ENCODE results near the gene OPRL1.

OPRL1 gene

DNA sequence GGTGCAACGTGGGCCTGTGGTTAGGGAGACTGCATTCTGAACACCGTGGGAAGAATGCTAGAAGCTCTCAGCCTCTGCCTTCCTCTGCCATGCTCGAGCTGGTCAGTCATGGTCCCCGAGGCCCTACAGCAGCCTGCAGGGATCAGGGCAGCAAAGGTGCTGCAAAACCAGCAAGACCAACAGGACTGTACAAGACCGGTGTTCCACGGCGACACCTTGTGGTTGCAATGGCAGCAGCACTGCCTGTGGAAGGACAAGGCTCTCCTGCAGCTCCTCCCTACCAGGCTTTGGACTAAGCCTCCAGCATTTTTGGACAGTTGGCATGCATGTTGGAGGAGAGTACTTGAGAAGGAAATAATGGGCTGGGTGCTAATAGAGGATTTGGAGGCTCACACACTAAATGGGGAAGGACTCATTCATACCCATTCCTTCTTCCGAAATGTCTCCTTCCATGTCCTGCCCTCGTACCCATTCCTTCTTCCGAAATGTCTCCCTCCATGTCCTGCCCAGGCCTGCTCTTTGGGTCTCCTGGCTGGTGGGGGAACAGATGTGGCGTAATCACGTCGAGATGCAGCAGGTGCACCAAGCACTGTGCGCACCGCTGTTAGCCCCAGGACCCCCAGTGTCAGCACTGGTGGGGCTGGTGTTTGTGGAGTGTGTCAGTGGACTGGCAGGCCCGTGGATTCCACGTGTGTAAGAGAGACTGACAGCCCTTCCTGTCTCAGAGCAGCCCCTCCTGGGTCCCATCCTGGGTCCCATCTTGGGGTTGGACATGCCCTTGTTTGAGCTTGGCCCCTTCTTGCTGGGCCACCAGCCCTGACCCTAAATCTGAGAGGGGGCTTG, 65.8 kb downstream of the OPRL1 start:
- Histone ChIP-seq H3K27me3 (ENCODE audit: insufficient read depth, low read length) (no peaks in the 10 kb centered on the region), H3K9me3 (ENCODE audit: low read length) (peaks cover 6% of the 10 kb centered on the region), H3K4me1 (ENCODE audit: insufficient read depth, low read length) (peaks cover 7% of the 10 kb centered on the region), H3K4me3 (ENCODE audit: low read length) (no peak overlapping the region), H2AFZ (ENCODE audit: low read depth, low read length) (no peak overlapping the region), H3K36me3 (ENCODE audit: insufficient read depth, low read length) (no peaks in the 10 kb centered on the region)

DNA sequence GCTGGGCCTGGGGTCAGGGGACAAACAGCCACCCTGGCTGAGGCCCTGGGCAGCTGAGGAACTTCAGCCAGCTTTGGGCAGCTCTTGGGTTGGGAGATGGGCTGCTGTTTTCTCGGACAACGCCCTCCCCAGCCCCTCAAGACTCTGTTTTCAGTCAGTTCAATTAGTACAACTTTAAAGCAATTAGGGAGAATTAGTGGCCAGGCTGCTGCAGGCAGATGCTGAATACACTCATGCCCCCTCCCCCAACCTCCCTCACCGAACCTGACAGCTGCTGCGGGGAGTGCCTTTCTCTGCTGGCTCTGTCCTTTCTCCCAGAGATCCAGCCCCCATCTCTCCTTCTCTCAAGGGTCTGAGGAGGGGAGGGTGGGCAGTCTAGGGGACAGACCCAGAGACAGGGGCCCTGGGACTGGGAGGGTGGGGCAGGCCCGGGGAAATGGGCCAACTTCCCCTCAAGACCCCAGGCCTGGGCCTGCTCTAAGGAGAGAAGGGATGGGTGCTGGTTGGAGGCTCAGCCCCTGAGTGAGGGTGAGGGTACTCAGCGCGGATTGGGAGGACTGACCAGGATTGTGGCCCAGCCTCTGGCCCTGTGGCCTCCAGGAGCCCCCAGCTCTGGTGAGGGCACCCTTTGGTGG, 66.5 kb downstream of the OPRL1 start:
- Histone ChIP-seq H3K36me3 (ENCODE audit: insufficient read depth, low read length) (no peaks in the 10 kb centered on the region), H3K4me1 (ENCODE audit: insufficient read depth, low read length) (peaks cover 2% of the 10 kb centered on the region), H3K9me3 (ENCODE audit: low read length) (peaks cover 6% of the 10 kb centered on the region), H3K27me3 (ENCODE audit: insufficient read depth, low read length) (no peaks in the 10 kb centered on the region), H2AFZ (ENCODE audit: low read depth, low read length) (no peak overlapping the region), H3K4me3 (ENCODE audit: low read length) (no peak overlapping the region)

DNA sequence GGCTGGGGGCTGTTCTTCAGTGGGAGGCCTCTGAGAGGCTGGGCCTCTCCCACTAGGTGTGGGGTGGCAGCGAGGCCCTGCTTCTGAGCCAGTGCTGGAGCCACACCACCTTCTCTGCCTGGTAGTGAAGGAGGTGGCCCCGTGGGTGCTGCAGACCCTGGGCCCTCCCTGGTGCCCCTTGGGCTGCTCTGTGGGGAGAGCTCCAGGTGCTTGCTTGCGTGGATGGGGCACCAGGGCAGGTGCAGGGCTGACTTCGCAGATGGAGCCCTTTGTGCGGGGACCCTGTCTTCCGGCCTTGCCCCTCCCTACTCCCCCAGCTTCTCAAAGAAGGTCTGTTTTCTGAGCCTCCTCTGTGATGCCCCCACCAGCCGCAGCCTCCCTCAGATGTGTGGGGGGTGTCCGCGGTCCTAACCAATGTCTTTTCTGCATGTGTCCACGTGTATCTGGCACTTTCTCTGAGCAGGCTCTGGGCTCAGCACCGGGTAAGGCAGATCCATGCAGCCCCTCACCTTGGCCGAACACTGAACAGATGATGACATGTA, 67.1 kb downstream of the OPRL1 start:
- H2AFZ ChIP-seq (ENCODE audit: low read depth, low read length), result no peak overlapping the region

DNA sequence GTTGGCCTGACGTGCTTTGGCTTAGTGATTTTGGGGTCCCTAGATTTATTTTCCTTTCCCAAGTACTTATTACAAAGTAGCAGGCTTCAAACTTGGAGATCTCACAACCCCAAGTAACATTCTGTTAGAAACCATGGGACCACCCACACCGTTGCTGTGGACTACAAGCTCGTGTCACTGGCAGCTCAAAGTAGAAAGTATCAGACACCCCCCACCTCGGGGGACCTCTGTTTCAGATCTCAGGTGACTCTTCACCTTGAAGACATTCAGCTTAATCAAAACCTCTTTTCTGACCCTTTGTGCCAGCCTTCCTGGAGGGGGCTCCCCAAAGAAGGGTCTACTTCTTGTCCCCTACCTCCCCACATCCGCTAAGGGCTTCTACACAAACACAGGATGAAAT, 68.7 kb downstream of the OPRL1 start:
- Histone ChIP-seq H2AFZ (ENCODE audit: low read depth, low read length) (no peak overlapping the region), H3K4me3 (ENCODE audit: low read length) (no peak overlapping the region), H3K36me3 (ENCODE audit: insufficient read depth, low read length) (no peaks in the 10 kb centered on the region), H3K4me1 (ENCODE audit: insufficient read depth, low read length) (peaks cover 3% of the 10 kb centered on the region), H3K27me3 (ENCODE audit: insufficient read depth, low read length) (no peaks in the 10 kb centered on the region), H3K9me3 (ENCODE audit: low read length) (peaks cover 6% of the 10 kb centered on the region)

More for the DNA sequence above, 67.1 kb downstream of the OPRL1 start:
- H3K4me1 ChIP-seq (ENCODE audit: insufficient read depth, low read length), result peaks cover 5% of the 10 kb centered on the region
- H3K4me3 ChIP-seq (ENCODE audit: low read length), result no peak overlapping the region
- H3K27me3 ChIP-seq (ENCODE audit: insufficient read depth, low read length), result no peaks in the 10 kb centered on the region
- no peaks in the 10 kb centered on the region for H3K36me3 ChIP-seq (ENCODE audit: insufficient read depth, low read length)
- peaks cover 6% of the 10 kb centered on the region for H3K9me3 ChIP-seq (ENCODE audit: low read length)

DNA sequence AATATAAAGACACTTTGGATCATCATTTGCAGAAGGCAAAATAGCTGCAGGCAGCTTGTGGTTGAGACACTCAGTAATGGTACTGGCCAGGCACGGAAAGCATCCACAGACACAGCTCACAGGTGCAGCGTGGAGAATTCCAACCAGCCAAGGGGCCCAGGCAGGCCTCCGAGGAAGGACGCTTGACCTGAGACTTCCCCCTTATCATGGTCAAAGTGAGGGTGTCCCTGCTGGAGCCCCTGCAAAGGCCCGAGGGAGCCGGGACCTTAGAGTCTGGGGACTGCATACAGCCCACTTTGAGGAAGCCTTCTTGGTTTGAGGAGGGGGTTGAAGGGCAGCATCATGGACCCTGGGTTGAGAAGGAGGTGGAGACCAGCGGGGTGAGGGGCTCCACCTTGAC, 69.3 kb downstream of the OPRL1 start:
- H3K4me3 ChIP-seq (ENCODE audit: low read length), result no peak overlapping the region
- peaks cover 3% of the 10 kb centered on the region for H3K4me1 ChIP-seq (ENCODE audit: insufficient read depth, low read length)
- no peaks in the 10 kb centered on the region for H3K36me3 ChIP-seq (ENCODE audit: insufficient read depth, low read length)
- H2AFZ ChIP-seq (ENCODE audit: low read depth, low read length), result no peak overlapping the region
- H3K27me3 ChIP-seq (ENCODE audit: insufficient read depth, low read length), result no peaks in the 10 kb centered on the region
- H3K9me3 ChIP-seq (ENCODE audit: low read length), result peaks cover 6% of the 10 kb centered on the region

DNA sequence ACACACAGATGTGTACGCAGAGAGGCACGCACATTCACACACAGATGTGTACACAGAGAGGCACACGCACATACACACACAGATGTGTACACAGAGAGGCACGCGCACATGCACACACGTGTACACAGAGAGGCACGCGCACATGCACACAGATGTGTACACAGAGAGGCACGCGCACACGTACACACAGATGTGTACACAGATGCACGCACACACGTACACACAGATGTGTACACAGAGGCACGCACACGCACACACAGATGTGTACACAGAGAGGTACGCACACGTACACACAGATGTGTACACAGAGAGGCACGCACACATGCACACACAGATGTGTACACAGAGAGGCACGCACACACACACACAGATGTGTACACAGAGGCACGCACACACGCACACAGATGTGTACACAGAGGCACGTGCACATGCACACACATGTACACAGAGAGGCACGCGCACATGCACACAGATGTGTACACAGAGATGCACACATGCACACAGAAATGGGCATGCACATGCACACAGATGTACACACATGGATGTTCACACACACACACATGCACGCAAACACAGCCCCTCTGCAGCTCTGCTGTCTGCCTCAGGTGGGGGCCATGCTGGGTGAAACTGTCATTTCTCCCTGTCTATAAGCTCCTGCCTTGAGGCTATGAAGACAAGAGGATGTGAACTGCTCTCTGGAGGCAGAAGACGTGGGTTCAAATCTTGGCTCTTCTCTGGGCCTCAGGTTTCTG, 70.1 kb downstream of the OPRL1 start:
- Histone ChIP-seq H3K27me3 (ENCODE audit: insufficient read depth, low read length) (no peaks in the 10 kb centered on the region), H3K4me1 (ENCODE audit: insufficient read depth, low read length) (peaks cover 3% of the 10 kb centered on the region), H2AFZ (ENCODE audit: low read depth, low read length) (no peak overlapping the region), H3K36me3 (ENCODE audit: insufficient read depth, low read length) (no peaks in the 10 kb centered on the region), H3K4me3 (ENCODE audit: low read length) (no peak overlapping the region), H3K9me3 (ENCODE audit: low read length) (peaks cover 3% of the 10 kb centered on the region)
